GM23338 (cell line): ENCODE results near the gene BEND7. TPM values are rescaled to one million over a fixed set of nuclear protein-coding genes. Genes with fewer than 3 reads are reported as not detected.

Experiments
- ATAC-seq: fragments of 200-7000 bp; cut with Tn5 transposase; 3 replicates; pipeline ENCODE4 v1.9.1; 2020
- DNase-seq: peaks from one replicate; pipeline ENCODE4 v3.0.0-alpha.2; 2015; ENCODE audit warnings: low spot score
- H2AFZ ChIP-seq: fragments of 200-600 bp; sonication (generic); 2 replicates; pipeline ENCODE4 v1.8.0; 2016; ENCODE audit warnings: antibody characterized with exemption, mild to moderate bottlenecking, moderate library complexity
- H3F3A ChIP-seq: fragments of 200-600 bp; sonication (generic); replicated peaks from 2 replicates; pipeline ENCODE4 v1.8.0; 2017; ENCODE audit warnings: antibody characterized with exemption, mixed run types, low read depth
- H3K27ac ChIP-seq: fragments of 200-600 bp; sonication (generic); 2 replicates; pipeline ENCODE4 v1.6.1; 2016; ENCODE audit warnings: low read depth
- H3K27me3 ChIP-seq: fragments of 200-600 bp; sonication (generic); 2 replicates; pipeline ENCODE4 v1.8.0; 2016; ENCODE audit warnings: mild to moderate bottlenecking, mixed run types, moderate library complexity; ENCODE audit not compliant: insufficient read depth
- H3K36me3 ChIP-seq: fragments of 200-600 bp; sonication (generic); 2 replicates; pipeline ENCODE4 v1.8.0; 2016; ENCODE audit warnings: mild to moderate bottlenecking; ENCODE audit not compliant: insufficient read depth
- H3K4me1 ChIP-seq: fragments of 200-600 bp; sonication (generic); 2 replicates; pipeline ENCODE4 v1.8.0; 2016; ENCODE audit warnings: mild to moderate bottlenecking, moderate library complexity; ENCODE audit not compliant: insufficient read depth
- H3K4me2 ChIP-seq: fragments of 200-600 bp; sonication (generic); 2 replicates; pipeline ENCODE4 v1.7.1; 2017; ENCODE audit warnings: mixed run types
- H3K4me3 ChIP-seq: fragments of 200-600 bp; sonication (generic); 2 replicates; pipeline ENCODE4 v1.6.1; 2016; ENCODE audit warnings: mixed run types
- H3K79me2 ChIP-seq: fragments of 200-600 bp; sonication (generic); replicated peaks from 2 replicates; pipeline ENCODE4 v1.8.0; 2017; ENCODE audit warnings: mild to moderate bottlenecking; ENCODE audit not compliant: insufficient read depth
- H3K9me2 ChIP-seq: fragments of 200-600 bp; sonication (generic); 2 replicates; pipeline ENCODE4 v1.8.0; 2017; ENCODE audit not compliant: insufficient read depth
- H4K20me1 ChIP-seq: fragments of 200-600 bp; sonication (generic); replicated peaks from 2 replicates; pipeline ENCODE4 v1.8.0; 2017; ENCODE audit warnings: mild to moderate bottlenecking; ENCODE audit not compliant: insufficient read depth
- H3K27ac Mint-ChIP-seq: 2 replicates; pipeline ENCODE4 v1.8.0; 2020; ENCODE audit warnings: inconsistent platforms, mild to moderate bottlenecking, moderate library complexity, mixed read lengths
- H3K27me3 Mint-ChIP-seq: 3 replicates; pipeline ENCODE4 v1.8.0; 2022; ENCODE audit warnings: low read depth, mild to moderate bottlenecking, moderate library complexity, mixed read lengths, inconsistent platforms; ENCODE audit not compliant: insufficient read depth, poor library complexity
- H3K36me3 Mint-ChIP-seq: 3 replicates; pipeline ENCODE4 v1.8.0; 2021; ENCODE audit warnings: low read depth, mild to moderate bottlenecking, inconsistent platforms, moderate library complexity, mixed read lengths
- H3K4me1 Mint-ChIP-seq: 3 replicates; pipeline ENCODE4 v1.8.0; 2020; ENCODE audit warnings: mild to moderate bottlenecking, inconsistent platforms, mixed read lengths
- H3K4me3 Mint-ChIP-seq: 3 replicates; pipeline ENCODE4 v1.8.0; 2021; ENCODE audit warnings: moderate library complexity, mild to moderate bottlenecking, inconsistent platforms, mixed read lengths
- H3K9me3 Mint-ChIP-seq: 3 replicates; pipeline ENCODE4 v1.8.0; 2020; ENCODE audit warnings: moderate library complexity, mild to moderate bottlenecking, inconsistent platforms, mixed read lengths
- CREB1 ChIP-seq: fragments of 250-450 bp; sonication (Bioruptor Pico); IDR thresholded peaks from 2 replicates; pipeline ENCODE4 v1.5.0; 2020; ENCODE audit warnings: low read depth, mild to moderate bottlenecking, moderate library complexity
- EZH2 ChIP-seq: fragments of 200-600 bp; sonication (generic); IDR thresholded peaks from one replicate; pipeline ENCODE4 v1.8.0; 2017; ENCODE audit warnings: antibody characterized with exemption, mild to moderate bottlenecking, low read depth; ENCODE audit not compliant: unreplicated experiment
- EZH2phosphoT487 ChIP-seq: fragments of 200-600 bp; sonication (generic); IDR thresholded peaks from one replicate; pipeline ENCODE4 v1.8.1; 2018; ENCODE audit warnings: antibody characterized with exemption; ENCODE audit not compliant: unreplicated experiment
- STAT1 ChIP-seq: IDR thresholded peaks from one replicate; pipeline ENCODE4 v1.6.1; 2016; ENCODE audit warnings: antibody characterized with exemption; ENCODE audit not compliant: unreplicated experiment
- polyA plus RNA-seq: library from polyadenylated mRNA; unstranded; fragments of >200 nt; fragmentation: Nextera tagmentation; extraction: Ambion mirVana; gene quantifications from 2 replicates; pipeline ENCODE4 v1.2.1, GENCODE V29; 2016
- total RNA-seq: library from RNA; depleted of rRNA; stranded (reverse); fragments of >200 nt; shearing (Covaris generic); gene quantifications from 2 replicates; pipeline ENCODE4 v1.2.3, GENCODE V29; 2014
- TF ChIP-seq, protein P1 (sequence below), 2 experiments: fragments of 200-600 bp in 1 of 2; sonication (generic) in 1 of 2; conservative IDR thresholded peaks; 2 replicates each; pipeline versions ENCODE4 v1.5.1 to v1.6.1; 2016 to 2017; ENCODE audit warnings: antibody characterized with exemption in 2 of 2, low read depth in 2 of 2, mild to moderate bottlenecking in 2 of 2, moderate library complexity in 1 of 2
- TF ChIP-seq, protein P2 (sequence below): IDR thresholded peaks from 2 replicates; pipeline ENCODE4 v1.6.1; 2016; ENCODE audit warnings: antibody characterized with exemption
- TF ChIP-seq, protein P3 (sequence below): fragments of 250-450 bp; sonication (Bioruptor Pico); IDR thresholded peaks from 2 replicates; pipeline ENCODE4 v1.5.0; 2020; ENCODE audit warnings: mild to moderate bottlenecking, moderate library complexity

Gene BEND7
- total and polyA plus RNA-seq, 2 experiments from 2014 or later, result 3.1 to 9.6 TPM

DNA sequence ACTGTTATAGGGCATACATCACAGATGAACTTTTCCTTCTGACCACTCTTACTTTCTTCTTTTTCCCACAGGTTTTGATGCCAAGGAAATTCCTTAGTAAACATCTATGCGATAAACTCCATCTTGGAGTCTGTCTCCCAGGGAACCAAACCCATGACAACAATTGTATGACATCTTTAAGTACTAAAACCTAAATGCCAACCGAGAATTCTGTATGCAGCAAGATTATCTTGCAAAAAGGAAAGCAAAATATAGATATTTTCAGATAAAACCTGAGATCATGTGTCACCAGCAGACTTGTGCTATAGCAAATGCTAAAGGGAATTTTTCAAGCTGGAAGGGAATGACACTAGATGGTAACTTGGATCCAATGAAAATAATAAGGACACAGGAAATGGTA is 22.0 kb upstream of the BEND7 start:
- H3F3A ChIP-seq, result no peaks in the 10 kb centered on the region
- no peaks in the 10 kb centered on the region for H3K4me1 ChIP-seq
- H3K9me3 Mint-ChIP-seq, result peaks cover 9% of the 10 kb centered on the region; the same call in 2 of the 3 replicates
- H3K36me3 ChIP-seq, result no peaks in the 10 kb centered on the region
- H3K27ac ChIP-seq, result no peak overlapping the region
- H2AFZ ChIP-seq, result no peak overlapping the region; the same call in 1 of the 2 replicates
- H3K9me2 ChIP-seq, result no peaks in the 10 kb centered on the region
- H3K4me2 ChIP-seq, result no peak overlapping the region
- TF ChIP-seq, protein P1, sequence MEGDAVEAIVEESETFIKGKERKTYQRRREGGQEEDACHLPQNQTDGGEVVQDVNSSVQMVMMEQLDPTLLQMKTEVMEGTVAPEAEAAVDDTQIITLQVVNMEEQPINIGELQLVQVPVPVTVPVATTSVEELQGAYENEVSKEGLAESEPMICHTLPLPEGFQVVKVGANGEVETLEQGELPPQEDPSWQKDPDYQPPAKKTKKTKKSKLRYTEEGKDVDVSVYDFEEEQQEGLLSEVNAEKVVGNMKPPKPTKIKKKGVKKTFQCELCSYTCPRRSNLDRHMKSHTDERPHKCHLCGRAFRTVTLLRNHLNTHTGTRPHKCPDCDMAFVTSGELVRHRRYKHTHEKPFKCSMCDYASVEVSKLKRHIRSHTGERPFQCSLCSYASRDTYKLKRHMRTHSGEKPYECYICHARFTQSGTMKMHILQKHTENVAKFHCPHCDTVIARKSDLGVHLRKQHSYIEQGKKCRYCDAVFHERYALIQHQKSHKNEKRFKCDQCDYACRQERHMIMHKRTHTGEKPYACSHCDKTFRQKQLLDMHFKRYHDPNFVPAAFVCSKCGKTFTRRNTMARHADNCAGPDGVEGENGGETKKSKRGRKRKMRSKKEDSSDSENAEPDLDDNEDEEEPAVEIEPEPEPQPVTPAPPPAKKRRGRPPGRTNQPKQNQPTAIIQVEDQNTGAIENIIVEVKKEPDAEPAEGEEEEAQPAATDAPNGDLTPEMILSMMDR (conservative IDR thresholded peaks at IDR 0.05; ENCODE audit: low read depth in 2 of 2), result no peak
- H3K27me3 Mint-ChIP-seq, result no peaks in the 10 kb centered on the region
- no peaks in the 10 kb centered on the region for H3K27me3 ChIP-seq
- H3K79me2 ChIP-seq, result no peaks in the 10 kb centered on the region
- ATAC-seq (no peak), DNase-seq (no peak)
- H3K4me3 Mint-ChIP-seq, result no peak overlapping the region
- H3K27ac Mint-ChIP-seq, result no peak overlapping the region
- no peaks in the 10 kb centered on the region for H3K4me1 Mint-ChIP-seq
- no peaks in the 10 kb centered on the region for H4K20me1 ChIP-seq
- no peak overlapping the region for H3K4me3 ChIP-seq
- H3K36me3 Mint-ChIP-seq, result no peaks in the 10 kb centered on the region

DNA sequence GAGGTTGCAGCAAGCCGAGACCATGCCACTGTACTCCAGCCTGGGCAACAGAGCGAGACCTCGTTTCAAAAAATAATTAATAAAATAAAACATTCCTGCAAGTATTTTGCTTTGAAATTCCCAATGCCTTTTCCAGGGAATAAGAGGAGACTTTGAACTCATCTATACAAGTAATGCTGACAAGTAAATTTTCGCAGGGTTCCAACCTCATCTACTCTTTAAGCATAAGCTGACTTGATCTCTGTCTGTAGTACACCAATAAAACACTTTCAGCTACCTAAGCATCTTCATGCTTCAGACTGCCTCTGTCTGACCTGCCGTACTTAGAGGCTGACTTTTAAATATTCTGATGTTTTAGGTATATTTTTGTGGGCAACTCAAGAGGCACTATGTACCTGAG is 13.7 kb upstream of the BEND7 start:
- Histone ChIP-seq H4K20me1 (no peaks in the 10 kb centered on the region), H3K36me3 (no peaks in the 10 kb centered on the region), H3K27me3 (no peaks in the 10 kb centered on the region), H3K4me2 (no peak overlapping the region), H3K27ac (no peak overlapping the region), H3K4me1 (0 out of 2 replicates have a peak, but pooled peaks cover 2% of the 10 kb centered on the region), H2AFZ (no peak overlapping the region), H3K9me2 (no peaks in the 10 kb centered on the region), H3K4me3 (no peak overlapping the region), H3F3A (no peaks in the 10 kb centered on the region), H3K79me2 (no peaks in the 10 kb centered on the region)
- Mint-ChIP-seq H3K4me3 (no peak overlapping the region), H3K27me3 (no peaks in the 10 kb centered on the region), H3K36me3 (no peaks in the 10 kb centered on the region), H3K4me1 (0 out of 3 replicates have a peak, but pooled peaks cover 3% of the 10 kb centered on the region), H3K27ac (no peak overlapping the region), H3K9me3 (no peaks in the 10 kb centered on the region)
- no peak for DNase-seq
- ATAC-seq, result no peak
- TF ChIP-seq, protein P2, sequence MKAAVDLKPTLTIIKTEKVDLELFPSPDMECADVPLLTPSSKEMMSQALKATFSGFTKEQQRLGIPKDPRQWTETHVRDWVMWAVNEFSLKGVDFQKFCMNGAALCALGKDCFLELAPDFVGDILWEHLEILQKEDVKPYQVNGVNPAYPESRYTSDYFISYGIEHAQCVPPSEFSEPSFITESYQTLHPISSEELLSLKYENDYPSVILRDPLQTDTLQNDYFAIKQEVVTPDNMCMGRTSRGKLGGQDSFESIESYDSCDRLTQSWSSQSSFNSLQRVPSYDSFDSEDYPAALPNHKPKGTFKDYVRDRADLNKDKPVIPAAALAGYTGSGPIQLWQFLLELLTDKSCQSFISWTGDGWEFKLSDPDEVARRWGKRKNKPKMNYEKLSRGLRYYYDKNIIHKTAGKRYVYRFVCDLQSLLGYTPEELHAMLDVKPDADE, result no peak
- TF ChIP-seq CREB1 (CRISPR knock-in tag) (no peak), EZH2phosphoT487 (no peak), STAT1 (no peak), EZH2 (no peak)
- TF ChIP-seq, protein P3, sequence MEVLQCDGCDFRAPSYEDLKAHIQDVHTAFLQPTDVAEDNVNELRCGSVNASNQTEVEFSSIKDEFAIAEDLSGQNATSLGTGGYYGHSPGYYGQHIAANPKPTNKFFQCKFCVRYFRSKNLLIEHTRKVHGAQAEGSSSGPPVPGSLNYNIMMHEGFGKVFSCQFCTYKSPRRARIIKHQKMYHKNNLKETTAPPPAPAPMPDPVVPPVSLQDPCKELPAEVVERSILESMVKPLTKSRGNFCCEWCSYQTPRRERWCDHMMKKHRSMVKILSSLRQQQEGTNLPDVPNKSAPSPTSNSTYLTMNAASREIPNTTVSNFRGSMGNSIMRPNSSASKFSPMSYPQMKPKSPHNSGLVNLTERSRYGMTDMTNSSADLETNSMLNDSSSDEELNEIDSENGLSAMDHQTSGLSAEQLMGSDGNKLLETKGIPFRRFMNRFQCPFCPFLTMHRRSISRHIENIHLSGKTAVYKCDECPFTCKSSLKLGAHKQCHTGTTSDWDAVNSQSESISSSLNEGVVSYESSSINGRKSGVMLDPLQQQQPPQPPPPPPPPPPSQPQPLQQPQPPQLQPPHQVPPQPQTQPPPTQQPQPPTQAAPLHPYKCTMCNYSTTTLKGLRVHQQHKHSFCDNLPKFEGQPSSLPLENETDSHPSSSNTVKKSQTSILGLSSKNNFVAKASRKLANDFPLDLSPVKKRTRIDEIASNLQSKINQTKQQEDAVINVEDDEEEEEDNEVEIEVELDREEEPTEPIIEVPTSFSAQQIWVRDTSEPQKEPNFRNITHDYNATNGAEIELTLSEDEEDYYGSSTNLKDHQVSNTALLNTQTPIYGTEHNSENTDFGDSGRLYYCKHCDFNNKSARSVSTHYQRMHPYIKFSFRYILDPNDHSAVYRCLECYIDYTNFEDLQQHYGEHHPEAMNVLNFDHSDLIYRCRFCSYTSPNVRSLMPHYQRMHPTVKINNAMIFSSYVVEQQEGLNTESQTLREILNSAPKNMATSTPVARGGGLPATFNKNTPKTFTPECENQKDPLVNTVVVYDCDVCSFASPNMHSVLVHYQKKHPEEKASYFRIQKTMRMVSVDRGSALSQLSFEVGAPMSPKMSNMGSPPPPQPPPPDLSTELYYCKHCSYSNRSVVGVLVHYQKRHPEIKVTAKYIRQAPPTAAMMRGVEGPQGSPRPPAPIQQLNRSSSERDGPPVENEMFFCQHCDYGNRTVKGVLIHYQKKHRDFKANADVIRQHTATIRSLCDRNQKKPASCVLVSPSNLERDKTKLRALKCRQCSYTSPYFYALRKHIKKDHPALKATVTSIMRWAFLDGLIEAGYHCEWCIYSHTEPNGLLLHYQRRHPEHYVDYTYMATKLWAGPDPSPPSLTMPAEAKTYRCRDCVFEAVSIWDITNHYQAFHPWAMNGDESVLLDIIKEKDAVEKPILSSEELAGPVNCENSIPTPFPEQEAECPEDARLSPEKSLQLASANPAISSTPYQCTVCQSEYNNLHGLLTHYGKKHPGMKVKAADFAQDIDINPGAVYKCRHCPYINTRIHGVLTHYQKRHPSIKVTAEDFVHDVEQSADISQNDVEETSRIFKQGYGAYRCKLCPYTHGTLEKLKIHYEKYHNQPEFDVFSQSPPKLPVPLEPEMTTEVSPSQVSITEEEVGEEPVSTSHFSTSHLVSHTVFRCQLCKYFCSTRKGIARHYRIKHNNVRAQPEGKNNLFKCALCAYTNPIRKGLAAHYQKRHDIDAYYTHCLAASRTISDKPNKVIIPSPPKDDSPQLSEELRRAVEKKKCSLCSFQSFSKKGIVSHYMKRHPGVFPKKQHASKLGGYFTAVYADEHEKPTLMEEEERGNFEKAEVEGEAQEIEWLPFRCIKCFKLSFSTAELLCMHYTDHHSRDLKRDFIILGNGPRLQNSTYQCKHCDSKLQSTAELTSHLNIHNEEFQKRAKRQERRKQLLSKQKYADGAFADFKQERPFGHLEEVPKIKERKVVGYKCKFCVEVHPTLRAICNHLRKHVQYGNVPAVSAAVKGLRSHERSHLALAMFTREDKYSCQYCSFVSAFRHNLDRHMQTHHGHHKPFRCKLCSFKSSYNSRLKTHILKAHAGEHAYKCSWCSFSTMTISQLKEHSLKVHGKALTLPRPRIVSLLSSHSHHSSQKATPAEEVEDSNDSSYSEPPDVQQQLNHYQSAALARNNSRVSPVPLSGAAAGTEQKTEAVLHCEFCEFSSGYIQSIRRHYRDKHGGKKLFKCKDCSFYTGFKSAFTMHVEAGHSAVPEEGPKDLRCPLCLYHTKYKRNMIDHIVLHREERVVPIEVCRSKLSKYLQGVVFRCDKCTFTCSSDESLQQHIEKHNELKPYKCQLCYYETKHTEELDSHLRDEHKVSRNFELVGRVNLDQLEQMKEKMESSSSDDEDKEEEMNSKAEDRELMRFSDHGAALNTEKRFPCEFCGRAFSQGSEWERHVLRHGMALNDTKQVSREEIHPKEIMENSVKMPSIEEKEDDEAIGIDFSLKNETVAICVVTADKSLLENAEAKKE (CRISPR knock-in tag), result no peak
- TF ChIP-seq, protein P1 (conservative IDR thresholded peaks at IDR 0.05; ENCODE audit: low read depth in 2 of 2), result no peak
